GM19043 (cell line): Measurements from ENCODE around the gene FRMD8.
"Not testable (repeated sequence)": the region's sequence is repeated elsewhere in the genome, so short reads cannot be mapped to it uniquely, and the experiment has no call there.

ENCODE experiments used
- ATAC-seq: cut with Tn5 transposase; IDR thresholded peaks from one replicate; pipeline ENCODE4 v1.9.1; 2021; ENCODE audit warnings: low read depth; ENCODE audit not compliant: unreplicated experiment

The FRMD8 gene

GRCh38 chr11:65411681-65412070 lies 25.2 kb downstream of the FRMD8 start:
- ATAC-seq: no peak

GRCh38 chr11:65412271-65413076 lies 26.0 kb downstream of the FRMD8 start:
- ATAC-seq: no peak

- ATAC-seq: not testable (repeated sequence)
Measured at GRCh38 chr11:65413077-65413664, 26.7 kb downstream of the FRMD8 start.

- ATAC-seq: no peak
Measured at GRCh38 chr11:65414776-65415498, 28.5 kb downstream of the FRMD8 start.

- no peak for ATAC-seq
Measured at GRCh38 chr11:65415499-65416340, 29.3 kb downstream of the FRMD8 start.

GRCh38 chr11:65416341-65416824 lies 29.9 kb downstream of the FRMD8 start:
- no peak for ATAC-seq

- no peak for ATAC-seq
Measured at GRCh38 chr11:65416841-65417701, 30.6 kb downstream of the FRMD8 start.

GRCh38 chr11:65417702-65418430 lies 31.4 kb downstream of the FRMD8 start:
- ATAC-seq: no peak

- no peak for ATAC-seq
Measured at GRCh38 chr11:65418431-65418680, 31.9 kb downstream of the FRMD8 start.

- ATAC-seq: peak; percentile 40
Measured at GRCh38 chr11:65418681-65419459, 32.4 kb downstream of the FRMD8 start.

GRCh38 chr11:65419460-65419771 lies 33.0 kb downstream of the FRMD8 start:
- ATAC-seq: no peak

GRCh38 chr11:65419772-65420481 lies 33.5 kb downstream of the FRMD8 start:
- no peak for ATAC-seq

- no peak for ATAC-seq
Measured at GRCh38 chr11:65420506-65420905, 34.1 kb downstream of the FRMD8 start.

GRCh38 chr11:65420979-65421793 lies 34.7 kb downstream of the FRMD8 start:
- no peak for ATAC-seq

- no peak for ATAC-seq
Measured at GRCh38 chr11:65421794-65422632, 35.6 kb downstream of the FRMD8 start.
